TTC549 (cell line): ENCODE measurements around the gene MAP3K2.

Source experiments
- FAIRE-seq: peaks from 2 replicates; lab custom pipeline; 2012; peaks lifted over from hg19 to GRCh38; lab: Jason Lieb, UNC

The MAP3K2 gene

GRCh38 chr2:127407091-127407490, 19.3 kb upstream of the MAP3K2 start:
- no peak for FAIRE-seq

DNA sequence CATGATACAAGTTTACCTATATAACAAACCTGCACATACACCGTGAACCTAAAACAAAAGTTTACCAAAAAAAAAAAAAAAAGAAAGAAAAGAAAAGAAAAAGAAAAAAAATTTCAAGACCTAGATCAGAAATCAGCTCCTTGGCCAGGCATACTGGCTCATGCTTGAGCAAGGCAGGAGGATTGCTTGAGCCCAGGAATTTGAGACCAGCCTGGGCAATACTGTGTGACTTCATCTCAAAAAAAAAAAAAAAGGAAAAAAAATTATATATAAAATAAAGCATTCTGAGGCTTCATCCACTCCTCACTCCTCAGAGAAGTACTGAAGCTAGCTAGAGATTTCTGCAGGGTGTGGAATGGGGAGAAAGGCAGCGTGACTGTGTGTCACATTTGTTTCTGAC, 18.7 kb upstream of the MAP3K2 start:
- peak; percentile 23 for FAIRE-seq

DNA sequence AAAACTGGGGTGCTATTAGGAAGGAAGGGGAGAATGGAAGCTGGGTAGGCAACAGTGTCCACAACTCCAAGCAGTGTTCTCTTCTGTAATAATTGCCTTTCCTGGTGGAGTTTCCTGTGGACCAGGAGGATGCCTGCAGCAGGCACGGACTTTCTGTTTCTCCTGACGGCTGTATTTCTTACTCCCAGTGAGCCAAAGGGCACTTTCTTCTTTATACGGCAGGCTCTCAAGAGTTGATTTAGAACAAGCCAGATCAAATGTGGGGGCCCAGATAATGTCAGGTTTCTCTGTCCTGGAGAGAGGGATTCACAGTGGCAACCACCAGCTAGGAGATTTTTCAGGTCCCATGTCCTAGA, 17.5 kb upstream of the MAP3K2 start:
- no peak for FAIRE-seq

GRCh38 chr2:127404466-127405254, 16.9 kb upstream of the MAP3K2 start:
- no peak for FAIRE-seq

DNA sequence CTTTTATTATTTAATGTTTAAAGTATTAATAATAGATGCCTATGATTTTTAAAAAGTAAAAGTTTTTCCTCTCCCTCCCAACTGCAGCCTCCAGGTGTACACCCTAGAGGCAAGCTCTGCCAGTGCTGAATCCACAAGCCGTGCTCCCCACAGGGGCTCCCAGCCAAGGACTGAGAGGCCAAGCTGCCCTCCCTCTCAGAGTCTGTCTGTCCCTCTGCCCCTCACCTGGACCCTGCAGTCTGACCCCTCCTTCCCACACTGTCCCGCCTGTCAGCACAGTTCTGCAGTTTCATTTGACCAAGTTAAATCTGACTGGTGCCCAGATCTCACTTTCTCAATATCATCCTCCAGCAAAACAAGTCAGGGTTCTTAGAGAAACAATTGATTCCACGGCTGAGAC, 15.7 kb upstream of the MAP3K2 start:
- no peak for FAIRE-seq

DNA sequence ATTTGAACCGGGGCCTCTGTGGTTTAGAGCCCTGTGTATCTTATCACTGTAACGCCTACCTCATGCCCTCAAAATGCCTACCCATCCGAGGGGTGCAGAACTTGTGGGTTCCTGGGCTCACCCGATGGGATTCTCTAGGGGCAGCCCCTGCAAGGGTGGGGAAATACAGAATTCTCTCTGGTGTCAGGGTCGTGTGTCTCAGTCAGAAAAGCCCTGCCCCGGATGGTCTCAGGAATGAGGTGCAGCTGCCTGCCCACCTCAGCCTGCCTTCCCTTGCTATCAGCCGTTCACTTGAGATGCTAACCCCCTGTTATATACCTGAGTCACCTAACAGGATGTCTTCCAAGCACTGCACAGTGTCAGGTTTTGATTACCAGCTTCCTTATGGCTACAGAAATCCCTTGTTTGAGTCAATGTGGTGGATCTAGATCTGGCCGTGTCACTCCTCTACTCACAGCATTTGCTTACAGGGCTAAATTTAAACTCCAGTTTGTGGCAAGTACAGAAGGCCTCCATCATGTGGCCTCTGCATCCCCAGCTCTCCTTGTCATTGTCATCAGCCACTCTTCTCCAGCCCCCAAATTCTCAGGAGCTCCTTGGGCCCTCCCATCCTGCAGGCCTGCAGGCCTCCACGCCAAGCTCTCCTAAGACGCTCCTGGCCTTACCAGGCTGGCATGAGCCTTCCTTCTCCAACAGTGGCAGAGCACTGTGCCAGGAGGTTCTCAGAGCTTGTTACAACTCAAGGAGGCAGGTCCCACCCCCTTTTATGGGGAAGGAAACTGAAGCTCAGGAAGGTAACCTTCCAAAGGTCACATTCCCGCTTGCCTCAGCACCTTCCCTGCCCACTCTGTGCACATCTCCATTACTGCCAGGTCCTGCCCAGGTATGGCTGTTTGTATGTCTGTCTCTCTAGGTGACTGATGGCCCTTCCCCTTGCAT, 14.3 kb upstream of the MAP3K2 start:
- FAIRE-seq: no peak

- FAIRE-seq: no peak
Measured at GRCh38 chr2:127400897-127401756, 13.4 kb upstream of the MAP3K2 start.

DNA sequence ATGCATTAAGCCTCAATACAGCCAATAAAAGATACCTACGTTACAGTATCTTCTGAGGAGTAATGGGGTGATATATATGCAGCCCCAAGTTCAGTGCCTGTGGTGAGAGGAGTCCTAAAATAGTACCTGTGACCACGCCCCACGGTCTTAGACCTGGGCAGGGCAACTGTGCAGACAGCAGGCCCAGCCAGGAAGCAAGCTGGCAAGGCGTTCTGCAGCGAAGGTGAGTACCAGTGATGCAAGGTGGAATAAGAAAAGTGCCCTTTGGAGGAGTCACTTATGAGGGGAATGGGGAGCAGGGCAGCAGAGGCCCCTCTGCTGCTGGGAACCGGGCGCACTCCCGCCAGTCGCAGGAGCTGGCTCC, 12.7 kb upstream of the MAP3K2 start:
- no peak for FAIRE-seq

- no peak for FAIRE-seq
Measured at GRCh38 chr2:127398239-127398590, 10.4 kb upstream of the MAP3K2 start.

- no peak for FAIRE-seq
Measured at GRCh38 chr2:127397568-127398238, 9.9 kb upstream of the MAP3K2 start.

DNA sequence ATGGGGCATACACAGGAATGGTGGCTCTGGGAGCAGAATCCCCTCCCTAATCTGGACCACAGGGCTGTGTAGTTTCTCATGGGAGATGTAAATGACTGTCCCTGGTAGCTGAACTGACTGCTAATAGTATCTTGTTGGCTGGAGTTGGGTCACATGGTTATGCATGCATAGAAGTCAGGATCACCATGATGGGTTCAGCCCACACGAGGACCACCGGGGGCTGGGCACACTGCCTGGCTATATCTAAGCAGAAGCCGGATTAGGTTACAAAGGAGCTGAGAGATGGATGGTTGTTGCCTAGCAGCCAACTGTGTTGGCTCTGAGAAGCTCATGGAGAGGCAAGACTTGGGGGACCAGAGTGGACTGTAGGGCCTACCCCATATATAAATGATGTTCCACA, 6.7 kb upstream of the MAP3K2 start:
- FAIRE-seq: no peak

GRCh38 chr2:127392828-127393578, 5.2 kb upstream of the MAP3K2 start:
- FAIRE-seq: no peak

DNA sequence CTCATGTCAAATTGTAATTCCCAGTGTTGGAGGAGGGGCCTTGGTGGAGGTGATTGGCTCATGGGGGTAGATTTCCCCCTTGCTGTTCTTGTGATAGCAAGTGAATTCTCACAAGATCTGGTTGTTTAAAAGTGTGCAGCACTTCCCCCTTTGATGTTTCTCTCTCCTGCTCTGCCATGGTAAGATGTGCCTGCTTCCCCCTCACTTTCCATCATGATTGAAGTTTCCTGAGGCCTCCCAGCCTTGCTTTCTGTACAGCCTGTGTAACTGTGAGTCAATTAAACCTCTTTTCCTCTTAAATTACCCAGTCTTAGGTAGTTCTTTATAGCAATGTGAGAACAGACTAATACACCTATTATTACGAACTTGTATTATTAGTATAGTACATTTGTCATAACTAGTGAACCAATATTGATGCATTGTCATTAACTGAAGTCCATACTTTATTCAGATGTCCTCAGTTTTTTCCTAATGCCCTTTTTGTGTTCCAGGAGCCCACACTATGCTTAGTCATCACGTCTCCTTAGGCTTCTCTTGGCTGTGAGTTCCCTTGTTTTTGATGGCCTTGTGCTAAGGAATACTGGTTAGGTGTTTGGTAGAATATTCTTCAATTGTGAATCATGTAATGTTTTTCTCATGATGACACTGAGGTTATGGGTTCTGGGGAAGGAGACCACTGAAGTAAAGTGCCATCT, 4.5 kb upstream of the MAP3K2 start:
- no peak for FAIRE-seq

DNA sequence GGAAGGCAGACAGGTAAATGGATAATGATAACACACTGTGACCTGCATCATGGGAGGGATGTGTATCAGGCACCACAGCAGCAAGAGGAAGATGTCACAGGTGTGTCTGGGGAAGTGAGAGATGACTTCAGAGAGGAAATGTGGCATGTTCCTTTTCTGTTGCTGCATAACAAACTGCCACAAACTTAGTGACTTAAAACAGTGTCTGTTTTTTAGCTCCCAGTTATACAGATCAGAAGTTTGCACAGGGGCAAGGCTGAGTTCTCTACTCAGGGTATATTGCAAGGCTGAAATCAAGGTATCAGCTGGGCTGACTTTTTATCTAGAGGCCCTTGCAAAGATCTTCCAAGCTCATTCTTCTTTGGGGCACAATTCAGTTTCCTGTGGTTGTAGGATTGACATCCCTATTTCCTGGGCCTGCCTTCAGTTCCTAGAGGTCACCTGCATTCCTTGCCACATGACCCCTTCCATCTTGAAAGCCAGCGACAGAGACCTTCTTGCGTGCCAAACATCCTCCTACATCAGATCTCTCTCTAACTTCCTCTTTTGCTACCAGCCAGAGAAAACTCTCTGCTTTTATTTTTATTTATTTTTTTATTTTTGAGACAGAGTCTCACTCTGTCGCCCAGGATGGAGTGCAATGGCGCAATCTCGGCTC, 2.1 kb upstream of the MAP3K2 start:
- no peak for FAIRE-seq

DNA sequence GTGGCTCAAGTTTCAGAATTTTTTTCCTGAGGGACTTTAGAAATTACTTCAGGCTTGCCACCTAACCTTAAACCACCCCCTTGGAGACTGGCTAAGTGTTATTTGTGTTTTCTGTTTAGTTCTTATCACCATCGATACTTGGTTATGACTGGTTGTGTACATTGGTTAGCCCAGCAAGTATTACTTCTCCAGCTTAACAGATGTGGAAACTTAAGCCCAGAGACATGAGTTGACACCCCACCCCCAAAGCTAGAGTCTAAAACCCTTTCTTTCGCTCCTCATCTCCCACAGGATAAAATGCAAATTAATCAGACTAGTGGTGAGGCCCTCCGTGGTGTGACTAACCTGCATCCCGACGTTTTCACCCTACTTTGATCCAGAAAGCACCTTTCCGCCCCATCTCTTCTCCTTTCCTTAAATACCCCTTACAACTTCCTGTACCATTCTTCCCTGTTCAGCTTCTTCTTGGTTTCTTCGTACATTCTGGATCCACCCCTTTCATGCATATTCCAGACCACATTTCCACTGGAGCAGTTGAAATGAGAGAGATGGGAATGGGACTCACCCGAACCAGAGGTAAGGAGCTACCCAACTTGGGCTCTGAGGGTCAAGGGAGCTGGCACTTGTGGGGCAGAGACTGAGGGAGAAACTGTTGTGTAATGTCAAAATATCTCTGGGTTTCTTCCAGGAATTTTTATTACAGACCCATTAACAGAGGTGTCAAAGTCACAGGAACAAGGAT, 819 bp upstream of the MAP3K2 start:
- FAIRE-seq: no peak

- no peak for FAIRE-seq
Measured at GRCh38 chr2:127386764-127387654, 766 bp downstream of the MAP3K2 start.

GRCh38 chr2:127386246-127386645, 1.5 kb downstream of the MAP3K2 start:
- no peak for FAIRE-seq

GRCh38 chr2:127384529-127384928, 3.2 kb downstream of the MAP3K2 start:
- FAIRE-seq: no peak
